Upper lobe of right lung (tissue), 1 donor: ENCODE data around the gene PGGHG. TPM values are rescaled to one million over a fixed set of nuclear protein-coding genes. Genes with fewer than 3 reads are reported as not detected.

ENCODE experiments used
- ATAC-seq: fragments of 200-7000 bp; cut with Tn5 transposase; one replicate; pipeline ENCODE4 v1.9.1; 2020; ENCODE audit warnings: mild to moderate bottlenecking, moderate library complexity
- DNase-seq: peaks from one replicate; pipeline ENCODE4 v3.0.0-alpha.2; 2020
- H3K27ac ChIP-seq: fragments of 200-600 bp; one replicate; pipeline ENCODE4 v1.8.0; 2022
- H3K27me3 ChIP-seq: fragments of 200-600 bp; one replicate; pipeline ENCODE4 v1.8.0; 2022; ENCODE audit warnings: mild to moderate bottlenecking
- H3K36me3 ChIP-seq: fragments of 200-600 bp; one replicate; pipeline ENCODE4 v1.8.0; 2022
- H3K4me1 ChIP-seq: fragments of 200-600 bp; one replicate; pipeline ENCODE4 v1.8.0; 2022
- H3K4me3 ChIP-seq: fragments of 200-600 bp; one replicate; pipeline ENCODE4 v1.8.0; 2022; ENCODE audit warnings: mild to moderate bottlenecking
- H3K9me3 ChIP-seq: fragments of 200-600 bp; one replicate; pipeline ENCODE4 v1.8.0; 2022
- CTCF ChIP-seq: fragments of 200-600 bp; IDR thresholded peaks from one replicate; pipeline ENCODE4 v1.8.0; 2022; ENCODE audit warnings: antibody characterized with exemption
- intact Hi-C: fragments of 100-400 bp; cut with DNase I; formaldehyde crosslinking; loops from one replicate; pipeline ENCODE4 v1.11.0; 2022
- total RNA-seq: library from RNA; stranded (reverse); fragmentation: NEBNext Ultra II Directional; extraction: Animal tissue kit (Norgen Biotek cat#: 25700); gene quantifications from one replicate; pipeline ENCODE4 v1.2.1, GENCODE V29; 2021
- donor health status: DM: no; HTN: yes; CAD: no; lungs with severe emphysema.

The PGGHG gene
- total RNA-seq, 1 donor from 2014 or later: 105 TPM

- Histone ChIP-seq H3K4me3 (no peak overlapping the region), H3K27ac (no peak overlapping the region), H3K27me3 (no peaks in the 10 kb centered on the region), H3K36me3 (peaks cover 45% of the 10 kb centered on the region), H3K4me1 (no peaks in the 10 kb centered on the region), H3K9me3 (no peaks in the 10 kb centered on the region)
- TF ChIP-seq CTCF: no peak
- ATAC-seq (no peak), DNase-seq (no peak)
- intact Hi-C loops: no loop called here
These were observed 35.0 kb upstream of the PGGHG start for GRCh38 chr11:253886-254270.

GRCh38 chr11:255176-255575 lies 33.8 kb upstream of the PGGHG start:
- H3K4me3 ChIP-seq: no peak overlapping the region
- H3K27ac ChIP-seq: no peak overlapping the region
- H3K4me1 ChIP-seq: no peaks in the 10 kb centered on the region
- no peaks in the 10 kb centered on the region for H3K9me3 ChIP-seq
- H3K27me3 ChIP-seq: no peaks in the 10 kb centered on the region
- TF ChIP-seq CTCF: no peak
- no peak for DNase-seq
- ATAC-seq: no peak
- intact Hi-C loops: no loop called here
- H3K36me3 ChIP-seq: peaks cover 34% of the 10 kb centered on the region

GRCh38 chr11:255816-256215 lies 33.1 kb upstream of the PGGHG start:
- no peaks in the 10 kb centered on the region for H3K4me1 ChIP-seq
- H3K9me3 ChIP-seq: no peaks in the 10 kb centered on the region
- no peak for ATAC-seq
- intact Hi-C loops: no loop called here
- peaks cover 28% of the 10 kb centered on the region for H3K36me3 ChIP-seq
- no peak for TF ChIP-seq CTCF
- H3K27me3 ChIP-seq: no peaks in the 10 kb centered on the region
- H3K4me3 ChIP-seq: no peak overlapping the region
- no peak overlapping the region for H3K27ac ChIP-seq
- DNase-seq: no peak

- Histone ChIP-seq H3K36me3 (peaks cover 14% of the 10 kb centered on the region), H3K27me3 (no peaks in the 10 kb centered on the region), H3K4me3 (no peak overlapping the region), H3K27ac (no peak overlapping the region), H3K9me3 (no peaks in the 10 kb centered on the region), H3K4me1 (no peaks in the 10 kb centered on the region)
- no peak for TF ChIP-seq CTCF
- intact Hi-C loops: no loop called here
- no peak for ATAC-seq
- DNase-seq: no peak
These were observed 31.8 kb upstream of the PGGHG start for GRCh38 chr11:256952-257737.

- H3K4me1 ChIP-seq: no peaks in the 10 kb centered on the region
- DNase-seq (no peak), ATAC-seq (no peak)
- H3K36me3 ChIP-seq: peaks cover 7% of the 10 kb centered on the region
- no peak overlapping the region for H3K27ac ChIP-seq
- H3K9me3 ChIP-seq: no peaks in the 10 kb centered on the region
- peak; percentile 10 for TF ChIP-seq CTCF
- no peaks in the 10 kb centered on the region for H3K27me3 ChIP-seq
- no peak overlapping the region for H3K4me3 ChIP-seq
- intact Hi-C loops: no loop called here
These were observed 31.0 kb upstream of the PGGHG start for GRCh38 chr11:257766-258493.
